SK-N-SH (cell line): ENCODE results near the gene S100A2. TPM values are rescaled to one million over a fixed set of nuclear protein-coding genes. Genes with fewer than 3 reads are reported as not detected.

Experiments used
- CTCF ChIA-PET: fragments of 300-600, 350-600 bp; formaldehyde crosslinking; extraction: SDS; loops from one replicate; lab custom pipeline; 2021; lab: Yijun Ruan, JAX
- POLR2A ChIA-PET: fragments of 350-600 bp; sonication (Branson Sonifier 250); formaldehyde crosslinking; extraction: SDS; loops from one replicate; lab custom pipeline; 2020; ENCODE audit warnings: antibody characterized with exemption, inconsistent platforms; lab: Yijun Ruan, JAX
- DNase-seq: peaks from one replicate; pipeline ENCODE4 v3.0.0; 2012
- H2AFZ ChIP-seq: fragments of 200-600 bp; sonication (generic); 2 replicates; pipeline ENCODE4 v1.8.1; 2016; ENCODE audit warnings: antibody characterized with exemption, mild to moderate bottlenecking, low read depth
- H3F3A ChIP-seq: fragments of 200-600 bp; sonication (generic); replicated peaks from 2 replicates; pipeline ENCODE3; 2016; ENCODE audit warnings: antibody characterized with exemption, mild to moderate bottlenecking; ENCODE audit not compliant: insufficient read depth
- H3K27ac ChIP-seq, 2 experiments: fragments of 200-500 bp in 1 of 2; fragments of 200-600 bp in 1 of 2; sonication (Bioruptor generic) in 1 of 2; sonication (generic), shearing (Covaris generic) in 1 of 2; 2 replicates each; pipeline versions ENCODE4 v1.5.1 to v1.6.1; 2014 to 2016; ENCODE audit warnings: low read depth in 2 of 2, inconsistent platforms in 1 of 2, low read length in 1 of 2, mild to moderate bottlenecking in 1 of 2, mixed read lengths in 1 of 2
- H3K27me3 ChIP-seq: fragments of 200-600 bp; sonication (generic), shearing (Covaris generic); 2 replicates; pipeline ENCODE4 v1.6.1; 2016; ENCODE audit warnings: mixed run types; ENCODE audit not compliant: insufficient read depth
- H3K36me3 ChIP-seq, 2 experiments: fragments of 200-500 bp in 1 of 2; fragments of 200-600 bp in 1 of 2; sonication (Bioruptor generic) in 1 of 2; sonication (generic) in 1 of 2; replicated peaks in 1 of 2; 2 replicates each; pipeline versions ENCODE3 to v1.5.1; 2014 to 2016; ENCODE audit warnings: low read length in 1 of 2, mild to moderate bottlenecking in 1 of 2; ENCODE audit not compliant: insufficient read depth in 2 of 2, control insufficient read depth in 1 of 2
- H3K4me1 ChIP-seq, 2 experiments: fragments of 200-500 bp in 1 of 2; fragments of 200-600 bp in 1 of 2; sonication (Bioruptor generic) in 1 of 2; sonication (generic), shearing (Covaris generic) in 1 of 2; 2 replicates each; pipeline versions ENCODE4 v1.5.1 to v1.6.1; 2014 to 2016; ENCODE audit warnings: low read depth in 1 of 2, low read length in 1 of 2, mixed run types in 1 of 2; ENCODE audit not compliant: insufficient read depth in 2 of 2, control insufficient read depth in 1 of 2
- H3K4me2 ChIP-seq: fragments of 200-600 bp; sonication (generic), shearing (Covaris generic); 2 replicates; pipeline ENCODE4 v1.6.1; 2017; ENCODE audit warnings: mixed run types
- H3K4me3 ChIP-seq, 2 experiments: fragments of 200-500 bp in 1 of 2; fragments of 200-600 bp in 1 of 2; sonication (Bioruptor generic) in 1 of 2; sonication (generic), shearing (Covaris generic) in 1 of 2; 2 replicates each; pipeline versions ENCODE4 v1.5.1 to v1.8.1; 2014 to 2016; ENCODE audit warnings: low read depth in 2 of 2, inconsistent platforms in 1 of 2, low read length in 1 of 2, mild to moderate bottlenecking in 1 of 2, mixed read lengths in 1 of 2, moderate library complexity in 1 of 2
- H3K79me2 ChIP-seq: fragments of 200-600 bp; sonication (generic); 2 replicates; pipeline ENCODE4 v1.8.1; 2017; ENCODE audit warnings: mild to moderate bottlenecking; ENCODE audit not compliant: insufficient read depth
- H3K9ac ChIP-seq: fragments of 200-600 bp; sonication (generic); 2 replicates; pipeline ENCODE4 v1.6.1; 2017; ENCODE audit warnings: mixed run types
- H3K9me2 ChIP-seq: fragments of 200-600 bp; sonication (generic); 2 replicates; pipeline ENCODE4 v1.6.1; 2017; ENCODE audit warnings: mixed run types
- H3K9me3 ChIP-seq: fragments of 200-600 bp; sonication (generic); 2 replicates; pipeline ENCODE4 v1.6.1; 2017; ENCODE audit warnings: mixed run types, mild to moderate bottlenecking, moderate library complexity
- H4K20me1 ChIP-seq: fragments of 200-600 bp; sonication (generic); 2 replicates; pipeline ENCODE4 v1.6.1; 2017; ENCODE audit warnings: mild to moderate bottlenecking, mixed run types; ENCODE audit not compliant: insufficient read depth
- CTCF ChIP-seq: fragments of 200-600 bp; sonication (generic); IDR thresholded peaks from 2 replicates; pipeline ENCODE4 v1.6.1; 2017; ENCODE audit warnings: antibody characterized with exemption, mild to moderate bottlenecking, moderate library complexity
- EZH2phosphoT487 ChIP-seq: fragments of 200-600 bp; sonication (generic); IDR thresholded peaks from 2 replicates; pipeline ENCODE4 v1.6.1; 2017; ENCODE audit warnings: low read depth, mixed run types, mild to moderate bottlenecking, antibody characterized with exemption, moderate library complexity, borderline replicate concordance
- GATA2 ChIP-seq: sonication (generic); formaldehyde crosslinking; IDR thresholded peaks from 2 replicates; pipeline ENCODE4 v1.5.0; 2020; ENCODE audit warnings: mild to moderate bottlenecking, missing genetic modification reagents
- JUND ChIP-seq: IDR thresholded peaks from 2 replicates; pipeline ENCODE4 v1.4.0; 2012
- MEF2A ChIP-seq: IDR thresholded peaks from 2 replicates; pipeline ENCODE4 v1.4.0; 2012; ENCODE audit warnings: low read depth, borderline replicate concordance
- NRF1 ChIP-seq: IDR thresholded peaks from 2 replicates; pipeline ENCODE4 v1.6.1; 2012; ENCODE audit warnings: low read depth, mild to moderate bottlenecking, low read length
- POLR2AphosphoS5 ChIP-seq: IDR thresholded peaks from 2 replicates; pipeline ENCODE4 v1.6.1; 2012; ENCODE audit warnings: low read depth, low read length
- YY1 ChIP-seq: IDR thresholded peaks from 2 replicates; pipeline ENCODE4 v1.4.0; 2012; ENCODE audit warnings: low read depth, mild to moderate bottlenecking
- ZBTB33 ChIP-seq: IDR thresholded peaks from 2 replicates; pipeline ENCODE4 v1.4.0; 2012; ENCODE audit warnings: low read depth, borderline replicate concordance
- WGBS: methylation state at CpG from one replicate; pipeline ENCODE4 v1.1.6; 2017; ENCODE audit warnings: low lambda C conversion rate; 5-methylcytosine and 5-hydroxymethylcytosine counted together
- polyA plus RNA-seq, 3 experiments: library from polyadenylated mRNA; depleted of rRNA; stranded (reverse); fragments of >200 nt; gene quantifications; 2 replicates each; pipeline ENCODE4 v1.2.3, GENCODE V29; 2012

Gene S100A2
- polyA plus RNA-seq, 1 of the 3 experiments (the other 2 are of a cell fraction): 31.4 TPM

- Histone ChIP-seq H4K20me1 (no peaks in the 10 kb centered on the region), H3K4me1 (peaks cover 36 to 37% of the 10 kb centered on the region in 2 experiments; a peak in 3 of 4 replicates)
- no peak for DNase-seq
- TF ChIP-seq CTCF (peak; percentile 15; the same call in 1 of the 2 replicates), JUND (no peak)
- TF ChIP-seq, all 33 proteins: peak for 1
- Histone ChIP-seq H3K9me2 (no peaks in the 10 kb centered on the region), H3F3A (no peaks in the 10 kb centered on the region), H3K79me2 (no peaks in the 10 kb centered on the region), H3K9me3 (no peaks in the 10 kb centered on the region), H3K9ac (no peak overlapping the region), H3K4me2 (no peak overlapping the region), H3K4me3 (no peak overlapping the region), H3K36me3 (no peaks in the 10 kb centered on the region), H3K27me3 (no peaks in the 10 kb centered on the region), H2AFZ (no peak overlapping the region), H3K27ac (no peak overlapping the region)
- 95% methylated on average over 8 of the region's 8 CpGs for WGBS
- ChIA-PET POLR2A (no interaction called here), CTCF (interaction anchor here (0.8 to 11.8 kb wide), 8 partner anchors 10 to 199 kb away, joined by 3 to 62 read pairs (median 4); no protein-coding TSS in a partner anchor)
Observed at GRCh38 chr1:153552335-153552734, 13.3 kb downstream of the S100A2 start.

- Histone ChIP-seq H3K27me3 (no peaks in the 10 kb centered on the region), H3K4me1 (peaks cover 49% of the 10 kb centered on the region in 2 experiments; a peak in 3 of 4 replicates), H3F3A (no peaks in the 10 kb centered on the region)
- POLR2A ChIA-PET: interaction anchor here (0.7 kb wide), 1 partner anchor 15 kb away, joined by 3 read pairs; the partner anchor contains the start of gene S100A6
- TF ChIP-seq EZH2phosphoT487: no peak
- no peak for TF ChIP-seq ZBTB33
- no peak for TF ChIP-seq GATA2 (CRISPR knock-in tag)
- TF ChIP-seq NRF1: no peak
- no peak for TF ChIP-seq POLR2AphosphoS5
- no peak for TF ChIP-seq YY1
- TF ChIP-seq MEF2A: no peak
- TF ChIP-seq, all 33 proteins: peak for 0
- Histone ChIP-seq H3K27ac (peak overlapping the region in 1 of 2 experiments; percentile 91; a peak in 1 of 4 replicates), H3K79me2 (no peaks in the 10 kb centered on the region), H4K20me1 (no peaks in the 10 kb centered on the region), H3K4me2 (no peak overlapping the region), H3K9me2 (no peaks in the 10 kb centered on the region), H3K4me3 (no peak overlapping the region), H3K36me3 (no peaks in the 10 kb centered on the region), H2AFZ (no peak overlapping the region), H3K9ac (no peak overlapping the region), H3K9me3 (no peaks in the 10 kb centered on the region)
- WGBS: 97% methylated on average over 10 of the region's 10 CpGs
- DNase-seq: no peak
- CTCF ChIA-PET: interaction anchor here (0.7 to 11.8 kb wide), 8 partner anchors 10 to 197 kb away, joined by 3 to 62 read pairs (median 5); partner anchors contain the start of gene S100A5
Observed at GRCh38 chr1:153550827-153551500, 14.7 kb downstream of the S100A2 start.
